HFFc6 (cell line): Measurements from ENCODE around the gene CRHR1. TPM values are rescaled to one million over a fixed set of nuclear protein-coding genes. Genes with fewer than 3 reads are reported as not detected.

Source experiments
- DNase-seq: peaks from one replicate; pipeline ENCODE4 v3.0.0-alpha.2; 2018
- H3K27ac Mint-ChIP-seq: 2 replicates; pipeline ENCODE4 v1.8.0; 2020; ENCODE audit warnings: mild to moderate bottlenecking, mixed read lengths
- H3K27me3 Mint-ChIP-seq: 2 replicates; pipeline ENCODE4 v1.8.0; 2021; ENCODE audit warnings: mild to moderate bottlenecking, moderate library complexity, mixed read lengths; ENCODE audit not compliant: insufficient read depth
- H3K36me3 Mint-ChIP-seq: 2 replicates; pipeline ENCODE4 v1.8.0; 2021; ENCODE audit warnings: low read depth, mixed read lengths
- H3K4me1 Mint-ChIP-seq: 2 replicates; pipeline ENCODE4 v1.8.0; 2020; ENCODE audit warnings: low read depth, mixed read lengths
- H3K4me3 Mint-ChIP-seq: 2 replicates; pipeline ENCODE4 v1.8.0; 2020; ENCODE audit warnings: mild to moderate bottlenecking, moderate library complexity, mixed read lengths
- H3K9me3 Mint-ChIP-seq: 2 replicates; pipeline ENCODE4 v1.8.0; 2020; ENCODE audit warnings: mild to moderate bottlenecking, mixed read lengths
- CTCF ChIP-seq: fragments of 200-600 bp; sonication (generic); IDR thresholded peaks from 2 replicates; pipeline ENCODE4 v1.5.0; 2021; ENCODE audit warnings: antibody characterized with exemption, mild to moderate bottlenecking
- total RNA-seq, 6 experiments: library from RNA; stranded (reverse); fragmentation: NEBNext Ultra II Directional; extraction: Animal tissue kit (Norgen Biotek cat#: 25700); gene quantifications; 2 replicates in 1 of 6; 3 replicates in 5 of 6; pipeline ENCODE4 v1.2.3, GENCODE V29; 2021

The CRHR1 gene
- total RNA-seq, 6 experiments from 2014 or later = not detected

DNA sequence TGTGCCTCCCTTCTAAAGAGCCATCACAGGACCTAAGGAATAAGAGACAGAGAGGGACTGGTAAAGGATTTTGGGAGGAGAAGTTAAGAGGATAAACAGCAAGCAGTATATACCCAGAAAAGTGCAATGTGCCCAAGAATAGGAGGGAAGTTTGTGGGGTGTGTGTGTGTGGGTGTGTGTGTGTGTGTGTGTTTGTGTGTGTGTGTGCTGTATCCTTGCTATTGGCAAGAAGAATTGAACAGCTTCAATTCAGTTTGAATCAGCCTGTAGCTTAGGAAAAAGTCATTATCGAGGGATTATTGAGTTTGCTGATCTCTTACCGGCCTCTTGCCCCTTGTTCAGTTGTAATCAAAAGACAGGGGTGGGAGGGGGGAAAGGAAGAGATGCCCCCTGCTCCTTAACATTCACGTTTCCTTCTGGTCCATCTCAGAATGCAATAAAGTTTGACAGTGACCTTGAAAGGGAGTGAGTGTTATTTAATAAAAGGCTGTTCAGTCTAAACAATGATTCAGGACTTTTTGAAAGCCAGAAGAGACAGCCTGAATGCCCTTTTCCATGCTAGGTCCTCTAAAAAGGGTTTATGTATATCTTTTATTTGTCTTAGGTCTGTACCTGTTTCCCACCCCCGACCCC is 86.3 kb downstream of the CRHR1 start:
- peaks cover 5% of the 10 kb centered on the region; the same call in 1 of the 2 replicates for H3K36me3 Mint-ChIP-seq
- no peak for DNase-seq
- no peak overlapping the region for H3K27ac Mint-ChIP-seq
- peaks cover 30% of the 10 kb centered on the region for H3K27me3 Mint-ChIP-seq
- H3K9me3 Mint-ChIP-seq = no peaks in the 10 kb centered on the region
- peaks cover 5% of the 10 kb centered on the region for H3K4me1 Mint-ChIP-seq
- no peak for TF ChIP-seq CTCF
- no peak overlapping the region for H3K4me3 Mint-ChIP-seq

GRCh38 chr17:45871718-45872117 is 87.6 kb downstream of the CRHR1 start:
- no peak overlapping the region for H3K27ac Mint-ChIP-seq
- peaks cover 5% of the 10 kb centered on the region for H3K4me1 Mint-ChIP-seq
- H3K36me3 Mint-ChIP-seq = peaks cover 5% of the 10 kb centered on the region; the same call in 1 of the 2 replicates
- no peak for TF ChIP-seq CTCF
- H3K9me3 Mint-ChIP-seq = no peaks in the 10 kb centered on the region
- peaks cover 31% of the 10 kb centered on the region for H3K27me3 Mint-ChIP-seq
- no peak overlapping the region for H3K4me3 Mint-ChIP-seq
- DNase-seq = no peak

- Mint-ChIP-seq H3K27ac (no peak overlapping the region), H3K36me3 (no peaks in the 10 kb centered on the region), H3K4me1 (peaks cover 5% of the 10 kb centered on the region; the same call in 1 of the 2 replicates), H3K4me3 (no peak overlapping the region), H3K9me3 (no peaks in the 10 kb centered on the region), H3K27me3 (peaks cover 20% of the 10 kb centered on the region)
- TF ChIP-seq CTCF = no peak
- DNase-seq = no peak
These were observed 89.6 kb downstream of the CRHR1 start for GRCh38 chr17:45873728-45874127.

DNA sequence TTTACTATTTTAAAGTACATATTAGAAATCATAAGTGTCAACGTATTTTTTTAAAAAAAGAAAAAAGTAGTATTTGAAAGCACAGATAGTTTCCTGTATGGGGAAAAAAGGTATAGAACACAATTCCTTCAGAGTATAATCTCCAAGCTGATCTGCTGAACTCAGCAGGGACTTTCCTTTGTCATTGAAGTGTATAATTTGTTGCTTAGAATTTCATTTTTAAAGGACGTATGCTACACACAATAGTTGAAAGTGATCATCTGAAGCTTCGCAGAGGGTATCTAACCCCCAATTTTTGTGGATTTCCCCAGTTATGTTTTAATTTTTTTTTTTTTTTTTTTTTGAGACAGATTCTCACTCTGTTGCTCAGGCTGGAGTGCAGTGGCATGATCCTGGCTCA is 90.0 kb downstream of the CRHR1 start:
- no peak for TF ChIP-seq CTCF
- H3K27ac Mint-ChIP-seq = no peak overlapping the region
- H3K4me3 Mint-ChIP-seq = no peak overlapping the region
- peaks cover 5% of the 10 kb centered on the region; the same call in 1 of the 2 replicates for H3K4me1 Mint-ChIP-seq
- peaks cover 20% of the 10 kb centered on the region for H3K27me3 Mint-ChIP-seq
- no peak for DNase-seq
- H3K9me3 Mint-ChIP-seq = no peaks in the 10 kb centered on the region
- H3K36me3 Mint-ChIP-seq = no peaks in the 10 kb centered on the region

DNA sequence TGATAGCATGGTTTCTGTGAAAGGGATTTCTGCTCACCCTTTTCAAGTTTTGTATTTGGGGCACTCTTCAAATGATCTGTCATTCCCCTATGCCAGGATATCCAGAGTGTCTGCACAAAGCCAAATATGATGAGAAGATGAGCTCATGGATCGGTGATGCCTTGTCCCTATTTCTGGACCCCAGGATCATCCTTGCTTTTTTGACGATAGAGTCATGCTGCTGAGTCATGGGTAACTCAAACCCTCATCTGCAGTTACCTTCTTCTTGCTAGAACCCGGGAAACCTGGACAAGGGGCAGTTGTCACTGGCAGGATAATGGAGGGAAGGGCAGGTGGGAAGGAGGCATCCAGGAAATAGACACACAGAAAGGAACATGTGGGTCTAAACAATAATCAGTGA is 92.4 kb downstream of the CRHR1 start:
- peaks cover 21% of the 10 kb centered on the region for H3K27me3 Mint-ChIP-seq
- no peaks in the 10 kb centered on the region for H3K4me1 Mint-ChIP-seq
- DNase-seq = no peak
- TF ChIP-seq CTCF = no peak
- no peaks in the 10 kb centered on the region for H3K9me3 Mint-ChIP-seq
- no peak overlapping the region for H3K4me3 Mint-ChIP-seq
- H3K27ac Mint-ChIP-seq = no peak overlapping the region
- no peaks in the 10 kb centered on the region for H3K36me3 Mint-ChIP-seq
